WERI-Rb-1 (cell line): Measurements from ENCODE around the gene USP36.
"Not testable (repeated sequence)": the region's sequence is repeated elsewhere in the genome, so short reads cannot be mapped to it uniquely, and the experiment has no call there.

ENCODE experiments used
- DNase-seq: peaks from one replicate; pipeline ENCODE4 v3.0.0-alpha.2; 2020
- H3K27ac ChIP-seq: fragments of 250-450 bp; sonication (Bioruptor Pico); 2 replicates; pipeline ENCODE4 v1.5.1; 2020; ENCODE audit warnings: mild to moderate bottlenecking, moderate library complexity
- H3K27me3 ChIP-seq: fragments of 250-450 bp; sonication (Bioruptor Pico); 2 replicates; pipeline ENCODE4 v1.5.1; 2021; ENCODE audit warnings: mild to moderate bottlenecking, low read depth, moderate library complexity; ENCODE audit not compliant: insufficient read depth, severe bottlenecking
- H3K36me3 ChIP-seq: fragments of 250-450 bp; sonication (Bioruptor Pico); 2 replicates; pipeline ENCODE4 v1.5.1; 2020; ENCODE audit warnings: mild to moderate bottlenecking, moderate library complexity
- H3K4me3 ChIP-seq: 2 replicates; pipeline ENCODE4 v1.5.1; 2011; ENCODE audit warnings: low read depth, mild to moderate bottlenecking, control low read depth, low read length
- H3K9me3 ChIP-seq: fragments of 250-450 bp; sonication (Bioruptor Pico); 2 replicates; pipeline ENCODE4 v1.5.1; 2021; ENCODE audit warnings: mild to moderate bottlenecking, moderate library complexity; ENCODE audit not compliant: severe bottlenecking
- TF ChIP-seq, protein P1 (sequence below): IDR thresholded peaks from 2 replicates; pipeline ENCODE4 v1.5.1; 2011; ENCODE audit warnings: low read depth, mild to moderate bottlenecking, control low read depth, inconsistent platforms, low read length

The USP36 gene

DNA sequence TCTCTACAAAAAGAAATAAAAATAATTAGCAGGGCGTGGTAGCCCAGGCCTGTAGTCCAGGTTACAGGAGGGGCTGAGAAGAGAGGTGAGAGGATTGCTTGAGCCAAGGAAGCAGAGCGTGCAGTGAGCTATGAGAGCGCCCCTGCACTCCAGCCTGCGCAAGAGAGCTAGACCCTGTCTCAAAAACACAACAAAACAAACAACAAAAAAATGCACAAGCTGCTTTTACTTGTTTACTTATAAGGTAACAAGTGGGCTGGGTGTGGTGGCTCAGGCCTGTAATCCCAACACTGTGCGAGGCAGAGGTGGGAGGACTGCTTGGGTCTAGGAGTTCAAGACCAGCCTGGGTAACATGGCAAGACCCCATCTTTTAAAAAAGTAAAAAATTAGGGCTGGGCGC lies 60.3 kb downstream of the USP36 start:
- H3K36me3 ChIP-seq = peaks cover 12% of the 10 kb centered on the region
- DNase-seq = no peak
- H3K4me3 ChIP-seq = peak overlapping the region; percentile 85
- peak overlapping the region; percentile 80 for H3K27ac ChIP-seq
- no peaks in the 10 kb centered on the region for H3K9me3 ChIP-seq
- TF ChIP-seq, protein P1, sequence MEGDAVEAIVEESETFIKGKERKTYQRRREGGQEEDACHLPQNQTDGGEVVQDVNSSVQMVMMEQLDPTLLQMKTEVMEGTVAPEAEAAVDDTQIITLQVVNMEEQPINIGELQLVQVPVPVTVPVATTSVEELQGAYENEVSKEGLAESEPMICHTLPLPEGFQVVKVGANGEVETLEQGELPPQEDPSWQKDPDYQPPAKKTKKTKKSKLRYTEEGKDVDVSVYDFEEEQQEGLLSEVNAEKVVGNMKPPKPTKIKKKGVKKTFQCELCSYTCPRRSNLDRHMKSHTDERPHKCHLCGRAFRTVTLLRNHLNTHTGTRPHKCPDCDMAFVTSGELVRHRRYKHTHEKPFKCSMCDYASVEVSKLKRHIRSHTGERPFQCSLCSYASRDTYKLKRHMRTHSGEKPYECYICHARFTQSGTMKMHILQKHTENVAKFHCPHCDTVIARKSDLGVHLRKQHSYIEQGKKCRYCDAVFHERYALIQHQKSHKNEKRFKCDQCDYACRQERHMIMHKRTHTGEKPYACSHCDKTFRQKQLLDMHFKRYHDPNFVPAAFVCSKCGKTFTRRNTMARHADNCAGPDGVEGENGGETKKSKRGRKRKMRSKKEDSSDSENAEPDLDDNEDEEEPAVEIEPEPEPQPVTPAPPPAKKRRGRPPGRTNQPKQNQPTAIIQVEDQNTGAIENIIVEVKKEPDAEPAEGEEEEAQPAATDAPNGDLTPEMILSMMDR = no peak
- H3K27me3 ChIP-seq = no peaks in the 10 kb centered on the region

DNA sequence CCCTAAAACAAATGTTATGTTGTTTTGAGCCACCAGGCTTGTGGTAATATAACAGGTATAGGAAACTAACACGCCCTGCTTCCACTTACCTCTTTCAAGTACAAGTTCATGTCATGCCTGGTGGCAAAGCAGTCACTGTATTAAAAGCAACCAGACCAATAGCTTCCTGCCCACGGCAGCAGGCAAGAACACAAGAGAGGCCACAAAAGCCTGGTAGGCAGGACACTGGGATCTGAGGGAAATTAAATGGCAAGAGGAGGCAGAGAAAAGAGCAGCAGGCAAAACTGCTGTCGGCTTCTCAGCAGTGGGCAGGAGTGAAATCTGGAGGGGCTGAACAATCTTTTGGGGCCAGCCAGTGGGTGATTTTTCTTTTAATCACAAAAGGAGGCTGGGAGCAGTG lies 60.8 kb downstream of the USP36 start:
- TF ChIP-seq, protein P1 = no peak
- Histone ChIP-seq H3K27ac (peak overlapping the region; percentile 80), H3K4me3 (peak overlapping the region; percentile 85), H3K9me3 (no peaks in the 10 kb centered on the region), H3K27me3 (no peaks in the 10 kb centered on the region), H3K36me3 (peaks cover 13% of the 10 kb centered on the region)
- DNase-seq = no peak

DNA sequence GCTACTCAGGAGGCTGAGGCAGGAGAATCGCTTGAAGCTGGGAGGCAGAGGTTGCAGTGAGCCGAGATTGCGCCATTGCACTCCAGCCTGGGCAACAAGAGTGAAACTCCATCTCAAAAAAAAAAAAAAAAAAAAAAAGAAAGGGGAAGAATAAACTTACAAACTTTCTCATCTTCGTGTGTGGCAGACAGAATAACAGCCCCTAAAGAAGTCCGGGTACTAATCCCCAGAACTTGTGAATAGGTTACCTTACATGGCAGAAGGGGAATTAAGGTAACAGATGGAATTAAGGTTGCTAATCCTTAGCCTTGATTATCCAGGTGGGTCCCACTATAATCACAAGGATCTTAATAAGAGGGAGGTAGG lies 61.3 kb downstream of the USP36 start:
- not testable (repeated sequence) for H3K27me3 ChIP-seq, H3K9me3 ChIP-seq, DNase-seq
- Histone ChIP-seq H3K36me3 (peaks cover 13% of the 10 kb centered on the region), H3K27ac (peak overlapping the region; percentile 80), H3K4me3 (peak overlapping the region; percentile 85)

DNA sequence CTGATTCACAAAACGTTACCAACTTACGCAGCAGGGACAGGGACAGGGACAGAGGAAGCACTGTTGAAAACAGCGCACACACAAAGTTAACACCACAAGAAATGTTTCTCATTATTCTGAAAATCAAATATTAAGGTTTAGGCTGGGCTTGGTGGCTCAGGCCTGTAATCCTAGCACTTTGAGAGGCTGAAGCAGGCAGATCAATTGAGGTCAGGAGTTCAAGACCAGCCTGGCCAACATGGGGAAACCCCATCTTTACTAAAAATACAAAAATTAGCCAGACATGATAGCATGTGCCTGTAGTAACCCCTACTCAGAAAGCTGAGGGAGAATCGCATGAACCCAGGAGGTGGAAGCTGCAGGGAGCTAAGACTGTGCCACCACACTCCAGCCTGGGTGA lies 62.7 kb downstream of the USP36 start:
- no peak overlapping the region for H3K27ac ChIP-seq
- no peaks in the 10 kb centered on the region for H3K9me3 ChIP-seq
- peaks cover 13% of the 10 kb centered on the region for H3K36me3 ChIP-seq
- DNase-seq = peak; percentile 6
- TF ChIP-seq, protein P1 = no peak
- no peaks in the 10 kb centered on the region for H3K27me3 ChIP-seq
- H3K4me3 ChIP-seq = no peak overlapping the region

DNA sequence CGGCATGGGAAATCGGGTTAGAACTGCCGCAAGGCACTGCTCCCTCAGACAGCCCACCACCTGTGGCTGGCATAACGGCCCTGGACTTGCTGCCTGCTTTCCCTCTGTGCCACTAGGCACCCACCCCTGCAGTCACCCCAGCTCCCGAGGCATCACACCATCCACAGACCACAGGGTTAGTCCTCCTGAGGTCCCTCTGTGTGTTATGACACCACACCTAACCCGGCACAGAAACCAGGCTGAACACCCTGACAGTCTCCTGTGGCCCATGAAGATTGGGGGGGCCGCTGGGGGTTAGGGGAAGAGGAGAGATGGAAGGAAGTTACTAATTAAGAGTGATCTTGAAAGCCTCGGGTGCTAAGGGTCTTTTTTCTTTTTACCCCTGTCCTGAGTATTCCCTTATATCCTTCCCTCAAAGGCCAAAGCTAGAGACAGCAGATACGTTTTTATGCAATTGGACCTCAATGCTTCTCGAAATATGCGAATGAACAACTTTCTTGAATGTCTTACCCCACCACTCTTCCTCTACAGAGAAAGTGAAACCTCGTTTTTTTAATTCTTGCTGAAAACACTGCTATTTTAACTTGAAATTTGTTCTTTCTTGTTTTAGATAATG lies 65.5 kb downstream of the USP36 start:
- no peaks in the 10 kb centered on the region for H3K9me3 ChIP-seq
- H3K4me3 ChIP-seq = no peak overlapping the region
- H3K27me3 ChIP-seq = no peaks in the 10 kb centered on the region
- DNase-seq = no peak
- peaks cover 31% of the 10 kb centered on the region for H3K36me3 ChIP-seq
- H3K27ac ChIP-seq = no peak overlapping the region
- TF ChIP-seq, protein P1 = no peak

DNA sequence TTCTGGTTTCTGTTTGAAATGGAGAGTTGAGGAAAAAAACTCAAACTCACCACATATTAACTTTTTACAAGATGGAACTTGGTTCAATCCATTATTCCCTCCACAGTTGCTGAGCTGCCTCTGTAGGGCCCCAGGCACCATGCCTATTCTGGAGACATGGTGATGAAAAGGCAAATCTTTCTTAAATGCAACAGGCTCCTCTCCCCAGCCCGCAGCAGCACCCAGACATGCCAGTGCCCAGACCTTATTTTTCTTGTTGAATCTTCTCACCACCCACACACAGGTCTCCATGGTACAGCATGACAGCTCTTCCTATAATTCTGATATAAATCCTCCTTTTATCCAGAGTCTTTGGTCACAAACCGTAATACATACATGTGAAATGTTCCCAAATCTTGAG lies 66.2 kb downstream of the USP36 start:
- Histone ChIP-seq H3K9me3 (no peaks in the 10 kb centered on the region), H3K27ac (no peak overlapping the region), H3K27me3 (no peaks in the 10 kb centered on the region), H3K4me3 (no peak overlapping the region), H3K36me3 (peaks cover 35% of the 10 kb centered on the region)
- TF ChIP-seq, protein P1 = no peak
- no peak for DNase-seq
